Peyer's patch (tissue), 4 donors: ENCODE measurements around the gene CA7. TPM values are rescaled to one million over a fixed set of nuclear protein-coding genes. Genes with fewer than 3 reads are reported as not detected.

Experiments used
- DNase-seq, 3 donors: peaks; one replicate each; pipeline ENCODE4 v3.0.0-alpha.2; 2017 to 2019
- H3K27ac ChIP-seq, 4 donors: fragments of 200-600 bp; sonication (generic); one replicate each; pipeline ENCODE4 v1.5.1; 2016 to 2019
- H3K27me3 ChIP-seq, 2 donors: fragments of 200-600 bp; sonication (generic); one replicate each; pipeline ENCODE4 v1.5.1; 2019
- H3K36me3 ChIP-seq, 3 donors: fragments of 200-600 bp; sonication (generic); one replicate each; pipeline ENCODE4 v1.5.1; 2016 to 2019
- H3K4me1 ChIP-seq, 4 donors: fragments of 200-600 bp; sonication (generic); one replicate each; pipeline ENCODE4 v1.5.1; 2016 to 2019
- H3K4me3 ChIP-seq, 4 donors: fragments of 200-600 bp; sonication (generic); 1 replicate in 3 of 4; 2 replicates in 1 of 4; pipeline ENCODE4 v1.5.1; 2016 to 2019; ENCODE audit warnings: mild to moderate bottlenecking in 1 of 4
- H3K9me3 ChIP-seq, 4 donors: fragments of 200-600 bp; sonication (generic); one replicate each; pipeline ENCODE4 v1.5.1; 2016 to 2019; ENCODE audit warnings: mild to moderate bottlenecking in 1 of 4
- CTCF ChIP-seq, 6 experiments: fragments of 450-650 bp in 4 of 6; fragments of 200-600 bp in 2 of 6; sonication (generic) in 1 of 6; IDR thresholded peaks; one replicate each; pipeline ENCODE4 v1.5.1; 2017 to 2019; ENCODE audit warnings: antibody characterized with exemption in 6 of 6, mild to moderate bottlenecking in 3 of 6, moderate library complexity in 1 of 6
- POLR2A ChIP-seq, 2 donors: fragments of 450-650 bp; IDR thresholded peaks; one replicate each; pipeline ENCODE4 v1.5.1; 2017; ENCODE audit warnings: antibody characterized with exemption in 2 of 2, mild to moderate bottlenecking in 2 of 2, moderate library complexity in 2 of 2
- total RNA-seq, 4 donors: library from RNA; depleted of rRNA; stranded (reverse); fragments of >200 nt; gene quantifications; one replicate each; pipeline ENCODE4 v1.1.0, GENCODE V29; 2016

CA7 gene
- total RNA-seq, 4 donors from 2014 or later: 13.2 to 59.4 (median 32.2) TPM

GRCh38 chr16:66832190-66832589, 12.0 kb upstream of the CA7 start:
- Histone ChIP-seq H3K4me1 (peaks cover 3 to 17% (median 8%) of the 10 kb centered on the region in 4 donors), H3K4me3 (no peak overlapping the region), H3K36me3 (peaks cover 0 to 2% (median 0%) of the 10 kb centered on the region in 3 donors), H3K27ac (no peak overlapping the region), H3K9me3 (no peaks in the 10 kb centered on the region), H3K27me3 (no peaks in the 10 kb centered on the region)
- no peak for DNase-seq
- TF ChIP-seq CTCF (IDR thresholded peaks at IDR 0.05) (no peak), POLR2A (IDR thresholded peaks at IDR 0.05) (no peak)

- H3K4me1 ChIP-seq: peaks cover 3 to 17% (median 8%) of the 10 kb centered on the region in 4 donors
- no peak overlapping the region for H3K27ac ChIP-seq
- no peaks in the 10 kb centered on the region for H3K36me3 ChIP-seq
- no peaks in the 10 kb centered on the region for H3K27me3 ChIP-seq
- no peak for DNase-seq
- H3K4me3 ChIP-seq: no peak overlapping the region
- H3K9me3 ChIP-seq: no peaks in the 10 kb centered on the region
- TF ChIP-seq CTCF (IDR thresholded peaks at IDR 0.05): no peak
Measured at GRCh38 chr16:66832661-66833305, 11.4 kb upstream of the CA7 start.

GRCh38 chr16:66834746-66835145, 9.5 kb upstream of the CA7 start:
- H3K4me1 ChIP-seq: peaks cover 2 to 3% (median 3%) of the 10 kb centered on the region in 4 donors
- no peaks in the 10 kb centered on the region for H3K36me3 ChIP-seq
- H3K9me3 ChIP-seq: no peaks in the 10 kb centered on the region
- H3K4me3 ChIP-seq: no peak overlapping the region
- no peaks in the 10 kb centered on the region for H3K27me3 ChIP-seq
- no peak overlapping the region for H3K27ac ChIP-seq
- no peak for DNase-seq
- no peak for TF ChIP-seq CTCF (IDR thresholded peaks at IDR 0.05)
- no peak for TF ChIP-seq POLR2A (IDR thresholded peaks at IDR 0.05)

- Histone ChIP-seq H3K36me3 (no peaks in the 10 kb centered on the region), H3K27me3 (peaks cover 0 to 11% of the 10 kb centered on the region in 2 donors), H3K4me3 (no peak overlapping the region), H3K27ac (no peak overlapping the region), H3K9me3 (no peaks in the 10 kb centered on the region), H3K4me1 (peaks cover 0 to 12% (median 9%) of the 10 kb centered on the region in 4 donors)
- TF ChIP-seq CTCF (IDR thresholded peaks at IDR 0.05) (no peak), POLR2A (IDR thresholded peaks at IDR 0.05) (no peak)
- DNase-seq: no peak
Measured at GRCh38 chr16:66840883-66841282, 3.3 kb upstream of the CA7 start.

GRCh38 chr16:66841366-66841765, 2.8 kb upstream of the CA7 start:
- Histone ChIP-seq H3K27ac (no peak overlapping the region), H3K27me3 (peaks cover 0 to 11% of the 10 kb centered on the region in 2 donors), H3K36me3 (no peaks in the 10 kb centered on the region), H3K4me1 (peaks cover 0 to 12% (median 9%) of the 10 kb centered on the region in 4 donors), H3K4me3 (no peak overlapping the region), H3K9me3 (no peaks in the 10 kb centered on the region)
- TF ChIP-seq CTCF (IDR thresholded peaks at IDR 0.05): no peak
- no peak for DNase-seq
